GM12864 (cell line): ENCODE results near the gene CCM2.

Source experiments
- DNase-seq: peaks from one replicate; pipeline ENCODE4 v3.0.0-alpha.2; 2011; ENCODE audit warnings: low read depth
- H3K4me3 ChIP-seq: 2 replicates; pipeline ENCODE4 v1.5.1; 2011; ENCODE audit warnings: mild to moderate bottlenecking, low read depth, low read length, control low read depth
- TF ChIP-seq, protein P1 (sequence below): IDR thresholded peaks from 2 replicates; pipeline ENCODE4 v1.5.1; 2011; ENCODE audit warnings: low read depth, mild to moderate bottlenecking, moderate library complexity, low read length, control low read depth, inconsistent platforms; ENCODE audit errors: missing control alignments

The CCM2 gene

GRCh38 chr7:45060295-45060694, 60.3 kb downstream of the CCM2 start:
- TF ChIP-seq, protein P1, sequence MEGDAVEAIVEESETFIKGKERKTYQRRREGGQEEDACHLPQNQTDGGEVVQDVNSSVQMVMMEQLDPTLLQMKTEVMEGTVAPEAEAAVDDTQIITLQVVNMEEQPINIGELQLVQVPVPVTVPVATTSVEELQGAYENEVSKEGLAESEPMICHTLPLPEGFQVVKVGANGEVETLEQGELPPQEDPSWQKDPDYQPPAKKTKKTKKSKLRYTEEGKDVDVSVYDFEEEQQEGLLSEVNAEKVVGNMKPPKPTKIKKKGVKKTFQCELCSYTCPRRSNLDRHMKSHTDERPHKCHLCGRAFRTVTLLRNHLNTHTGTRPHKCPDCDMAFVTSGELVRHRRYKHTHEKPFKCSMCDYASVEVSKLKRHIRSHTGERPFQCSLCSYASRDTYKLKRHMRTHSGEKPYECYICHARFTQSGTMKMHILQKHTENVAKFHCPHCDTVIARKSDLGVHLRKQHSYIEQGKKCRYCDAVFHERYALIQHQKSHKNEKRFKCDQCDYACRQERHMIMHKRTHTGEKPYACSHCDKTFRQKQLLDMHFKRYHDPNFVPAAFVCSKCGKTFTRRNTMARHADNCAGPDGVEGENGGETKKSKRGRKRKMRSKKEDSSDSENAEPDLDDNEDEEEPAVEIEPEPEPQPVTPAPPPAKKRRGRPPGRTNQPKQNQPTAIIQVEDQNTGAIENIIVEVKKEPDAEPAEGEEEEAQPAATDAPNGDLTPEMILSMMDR: no peak
- no peak for DNase-seq

DNA sequence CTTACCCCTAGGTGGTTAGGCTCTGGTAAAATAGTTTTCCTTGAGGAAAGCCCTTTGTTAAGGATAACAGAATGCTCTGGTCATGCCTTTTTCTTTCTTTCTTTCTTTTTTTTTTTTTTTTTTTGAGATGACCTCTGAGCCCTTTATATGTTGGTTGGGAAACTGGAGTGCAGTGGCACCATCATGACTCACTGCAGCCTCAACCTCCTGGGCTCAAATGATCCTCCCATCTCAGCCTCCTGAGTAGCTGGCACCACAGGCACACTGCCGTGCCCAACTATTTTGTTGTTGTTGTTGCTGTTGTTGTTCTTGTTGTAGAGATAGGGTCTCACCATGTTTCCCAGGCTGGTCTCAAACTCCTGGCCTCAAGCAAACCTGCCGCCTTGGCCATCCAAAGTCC, 61.4 kb downstream of the CCM2 start:
- H3K4me3 ChIP-seq: no peak overlapping the region
- TF ChIP-seq, protein P1: no peak
- no peak for DNase-seq

More at GRCh38 chr7:45060295-45060694, 60.3 kb downstream of the CCM2 start:
- no peak overlapping the region for H3K4me3 ChIP-seq

GRCh38 chr7:45061806-45062425, 61.9 kb downstream of the CCM2 start:
- TF ChIP-seq, protein P1: no peak

GRCh38 chr7:45064047-45064725, 64.2 kb downstream of the CCM2 start:
- TF ChIP-seq, protein P1: no peak
- no peak overlapping the region for H3K4me3 ChIP-seq
- no peak for DNase-seq

More at GRCh38 chr7:45061806-45062425, 61.9 kb downstream of the CCM2 start:
- no peak overlapping the region for H3K4me3 ChIP-seq
- DNase-seq: no peak

DNA sequence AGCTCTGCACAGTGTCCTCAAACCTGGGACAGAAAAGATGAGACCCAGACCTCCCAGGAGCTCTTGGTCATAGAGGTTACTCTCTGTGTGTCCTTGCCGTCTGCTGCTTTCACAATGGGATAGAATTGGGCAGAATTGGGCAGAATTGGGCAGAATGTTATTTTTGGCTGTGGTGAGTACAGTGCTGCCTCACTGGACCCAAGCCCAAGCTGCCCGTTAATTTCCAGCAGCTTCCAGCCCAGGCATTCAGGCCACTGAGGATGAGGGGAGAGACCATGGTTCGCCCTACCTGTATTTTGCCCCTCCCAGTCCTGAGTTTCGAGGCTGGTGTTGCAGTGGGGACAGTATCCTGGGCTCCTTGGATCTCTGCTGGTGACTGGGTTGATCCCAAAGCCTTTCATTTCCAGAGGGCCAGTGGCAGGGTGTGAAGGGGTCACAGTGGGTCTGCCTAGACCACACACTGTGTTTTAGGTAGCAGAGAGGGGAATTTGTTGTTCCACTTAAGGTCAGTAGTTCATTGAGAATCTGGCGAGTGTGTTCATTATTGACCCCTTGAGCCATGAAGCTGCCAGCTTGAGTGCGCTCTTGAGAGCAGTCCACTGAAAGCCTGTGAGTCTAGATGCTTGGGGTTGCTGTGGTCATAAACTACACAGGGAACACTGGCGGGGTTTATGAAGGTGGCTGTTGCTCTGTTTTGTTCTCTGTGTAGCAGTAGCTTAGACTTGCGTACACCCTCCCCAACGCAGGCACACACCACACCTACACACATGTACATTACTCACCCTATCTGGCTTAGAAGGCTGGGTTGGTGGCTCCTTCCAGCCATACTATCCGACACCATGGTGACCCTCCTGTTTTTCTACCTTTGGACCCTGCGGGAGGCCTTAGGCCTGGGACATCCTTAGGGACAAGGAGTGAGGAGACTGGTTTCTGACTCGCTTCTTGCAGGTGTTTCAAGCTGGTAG, 65.3 kb downstream of the CCM2 start:
- no peak for DNase-seq
- TF ChIP-seq, protein P1: no peak
- no peak overlapping the region for H3K4me3 ChIP-seq

- DNase-seq: no peak
- no peak overlapping the region for H3K4me3 ChIP-seq
- TF ChIP-seq, protein P1: no peak
Observed at GRCh38 chr7:45066409-45066808, 66.4 kb downstream of the CCM2 start.
